ENCODE measurements around the gene AREL1.
A peak's percentile ranks its signal among the peaks of the same experiment; 100 is the strongest.

The AREL1 gene

GRCh38 chr14:74615735-74616134, 97.1 kb downstream of the AREL1 start:
- no peak for DNase-seq (ENCODE audit: low read depth)
- H3K4me3 ChIP-seq (ENCODE audit: low read depth, low read length) = no peak overlapping the region
- no peak for TF ChIP-seq CTCF (IDR thresholded peaks at IDR 0.05; ENCODE audit: low read depth, low read length, missing control alignments)

DNA sequence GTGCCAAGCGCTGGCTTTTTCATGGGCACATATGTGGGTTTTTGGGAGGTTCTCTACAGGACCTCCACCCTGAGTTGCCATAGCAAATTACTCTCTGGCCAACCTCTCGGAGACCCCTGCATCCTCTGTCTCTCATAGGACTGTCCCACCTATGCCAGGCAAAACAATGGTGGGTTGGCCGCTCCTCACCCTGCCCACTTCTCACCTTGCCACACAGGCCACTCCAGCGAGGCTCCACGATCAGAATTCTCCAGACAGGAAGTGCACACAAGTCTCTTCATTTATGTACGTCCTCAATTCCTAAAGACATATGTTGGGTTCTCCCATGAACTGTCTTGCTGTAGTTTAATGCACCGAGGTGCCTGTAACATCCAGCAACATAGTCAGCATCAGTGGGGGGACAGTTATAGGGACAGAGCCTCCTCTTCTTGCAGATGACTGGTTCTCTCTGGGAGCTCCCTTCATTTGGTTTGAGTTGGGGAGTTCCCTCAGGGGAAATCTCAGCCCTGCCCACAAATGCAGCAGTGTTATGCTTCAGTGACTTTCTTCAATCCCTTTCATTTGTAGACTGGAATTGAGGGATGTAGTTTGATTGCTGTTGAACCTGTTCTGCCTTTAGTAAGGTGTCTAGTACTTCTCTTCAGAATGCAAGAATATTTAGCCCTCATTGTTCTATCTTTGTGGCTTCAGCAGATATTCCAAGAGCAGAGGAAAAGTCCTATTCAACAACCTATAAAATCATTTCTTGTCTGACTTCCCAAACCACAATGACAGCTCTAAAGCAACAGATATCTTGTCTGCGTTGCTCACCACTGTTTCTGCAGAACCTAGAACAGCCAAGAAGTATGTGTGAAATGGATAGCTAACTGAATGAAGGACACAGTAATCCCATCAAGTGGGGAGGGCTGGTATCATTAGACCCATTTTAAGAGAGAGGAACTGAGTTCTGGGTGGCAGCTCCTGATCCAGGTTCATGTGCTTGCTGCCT, 98.1 kb downstream of the AREL1 start:
- TF ChIP-seq CTCF (IDR thresholded peaks at IDR 0.05; ENCODE audit: low read depth, low read length, missing control alignments) = no peak
- H3K4me3 ChIP-seq (ENCODE audit: low read depth, low read length) = no peak overlapping the region
- no peak for DNase-seq (ENCODE audit: low read depth)

DNA sequence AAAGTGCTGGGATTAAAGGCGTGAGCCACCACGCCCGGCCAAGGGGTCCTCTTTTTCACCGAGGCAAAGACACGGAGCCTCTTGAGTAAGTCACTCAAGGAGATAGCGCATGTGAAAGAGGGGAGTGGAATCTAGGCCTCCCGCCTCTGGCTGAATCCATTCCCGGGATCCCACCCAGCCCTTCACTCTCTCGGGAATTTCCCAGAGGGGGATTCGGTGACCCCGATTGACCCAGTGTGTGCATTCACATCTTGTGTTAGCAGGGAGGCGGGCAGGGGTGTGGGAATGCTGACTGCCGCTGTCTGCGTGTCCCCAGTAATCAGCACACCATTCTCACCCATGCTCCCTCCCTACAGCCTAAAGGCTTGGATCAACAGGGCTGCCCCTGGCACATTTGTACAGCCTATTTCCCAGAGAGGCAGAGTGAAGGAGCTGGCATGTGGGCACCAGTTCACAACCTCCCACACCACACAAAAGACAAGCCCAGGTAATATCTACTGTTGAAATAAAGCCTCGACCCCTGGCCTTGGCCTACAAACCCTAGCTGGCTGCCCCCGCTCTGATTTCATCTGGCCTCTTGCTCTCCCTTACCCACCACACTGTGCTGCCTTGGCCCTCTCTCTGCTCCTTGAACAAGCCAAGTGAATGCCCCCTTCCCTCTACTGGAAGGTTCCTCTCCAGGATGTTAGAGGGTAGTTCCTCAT, 99.5 kb downstream of the AREL1 start:
- no peak for DNase-seq (ENCODE audit: low read depth)
- TF ChIP-seq CTCF (IDR thresholded peaks at IDR 0.05; ENCODE audit: low read depth, low read length, missing control alignments) = no peak
- H3K4me3 ChIP-seq (ENCODE audit: low read depth, low read length) = no peak overlapping the region

- peak overlapping the region; percentile 57 for H3K4me3 ChIP-seq (ENCODE audit: low read depth, low read length)
- no peak for DNase-seq (ENCODE audit: low read depth)
- TF ChIP-seq CTCF (IDR thresholded peaks at IDR 0.05; ENCODE audit: low read depth, low read length, missing control alignments) = peak; percentile 73
Measured at GRCh38 chr14:74612350-74613021, 100.4 kb downstream of the AREL1 start.

DNA sequence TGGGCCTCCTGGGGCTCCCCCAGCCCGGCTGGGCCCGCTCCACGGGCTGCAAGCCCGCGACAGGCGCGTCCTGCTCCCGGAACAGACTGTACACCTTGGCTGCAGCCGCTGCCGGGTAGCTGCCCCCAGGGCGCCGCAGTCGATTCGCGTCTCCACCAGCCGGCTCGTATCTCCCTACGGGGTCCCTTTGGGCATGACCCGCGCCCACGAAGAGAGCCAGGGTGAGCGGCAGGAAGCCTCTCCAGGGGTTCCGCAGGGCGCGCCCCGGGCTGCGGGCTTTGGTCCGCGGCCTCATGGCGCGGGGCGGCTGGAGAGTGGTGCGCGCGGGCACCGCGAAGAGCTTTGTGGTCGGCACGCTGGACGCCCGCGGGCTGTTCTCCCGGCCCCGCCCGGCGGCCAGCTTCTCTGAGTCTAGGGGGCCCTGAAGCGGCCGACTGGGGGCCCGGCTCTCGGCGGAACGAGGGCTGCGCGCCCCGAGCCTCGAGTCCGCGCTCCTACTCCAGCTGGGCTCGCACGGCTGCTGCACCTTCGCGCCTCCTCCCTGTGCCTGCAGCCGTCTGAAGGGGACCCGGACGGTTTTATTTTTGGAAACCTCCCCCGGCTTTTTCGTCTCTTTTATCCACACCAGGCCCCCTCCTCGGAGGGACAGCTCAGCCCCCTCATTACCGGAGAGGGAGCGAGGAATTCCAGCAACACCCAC, 101.1 kb downstream of the AREL1 start, which contains the start of gene LTBP2:
LTBP2 (minus strand) TSS at position 588 of the 700 bp plus-strand sequence; CDS start at position 295, 293 bp downstream.
- no peak for DNase-seq (ENCODE audit: low read depth)
- peak within 1 kb of the TSS; percentile 57 for H3K4me3 ChIP-seq (ENCODE audit: low read depth, low read length)
- TF ChIP-seq CTCF (IDR thresholded peaks at IDR 0.05; ENCODE audit: low read depth, low read length, missing control alignments) = no peak

All from GM12864 (cell line).